T-helper 2 cell treated with Interferon-gamma antibody and Interleukin-4, amounts not matched to agents 100 ng/mL and 5 ng/mL, for 36 hours (primary cell): ENCODE measurements around the gene SYNE4. TPM values are rescaled to one million over a fixed set of nuclear protein-coding genes. Genes with fewer than 3 reads are reported as not detected.
"Not testable (repeated sequence)": the region's sequence is repeated elsewhere in the genome, so short reads cannot be mapped to it uniquely, and the experiment has no call there.

ENCODE experiments used
- intact Hi-C: fragments of 100-400 bp; cut with micrococcal nuclease; formaldehyde crosslinking; loops from one replicate; pipeline ENCODE4 v1.15.1; 2023
- total RNA-seq: library from RNA; stranded (reverse); gene quantifications from 2 replicates; pipeline ENCODE4 v1.2.3, GENCODE V29; 2022

SYNE4 gene
- total RNA-seq, 1 donor from 2014 or later = 2.6 TPM

GRCh38 chr19:35991731-35992450, 16.7 kb downstream of the SYNE4 start:
- intact Hi-C loops = no loop called here

GRCh38 chr19:35990771-35991730, 17.6 kb downstream of the SYNE4 start:
- intact Hi-C loops = no loop called here

DNA sequence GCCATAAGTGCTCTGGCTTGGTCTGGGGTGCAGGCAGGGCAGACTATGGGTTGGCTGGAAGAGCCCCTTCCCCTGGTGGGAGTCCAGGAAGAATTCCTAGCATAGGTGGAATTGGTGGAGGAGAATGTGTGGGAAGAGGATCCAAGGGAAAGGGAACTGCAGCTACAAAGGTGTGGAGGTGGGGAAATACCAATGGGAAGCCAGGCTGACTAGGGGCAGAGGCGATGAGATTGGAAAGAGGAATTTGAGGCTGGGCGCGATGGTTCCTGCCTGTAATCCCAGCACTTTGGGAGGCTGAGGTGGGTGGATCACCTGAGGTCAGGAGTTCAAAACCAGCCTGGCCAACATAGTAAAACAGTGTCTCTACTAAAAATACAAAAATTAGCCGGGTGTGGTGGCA, 18.5 kb downstream of the SYNE4 start:
- intact Hi-C loops = no loop called here

- intact Hi-C loops = no loop called here
Measured at GRCh38 chr19:35988824-35989223, 19.8 kb downstream of the SYNE4 start.

GRCh38 chr19:35987571-35987896, 21.1 kb downstream of the SYNE4 start:
- intact Hi-C loops = no loop called here

GRCh38 chr19:35986664-35987570, 21.7 kb downstream of the SYNE4 start:
- intact Hi-C loops = no loop called here

GRCh38 chr19:35986111-35986510, 22.5 kb downstream of the SYNE4 start:
- intact Hi-C loops = no loop called here

- intact Hi-C loops = no loop called here
Measured at GRCh38 chr19:35983177-35983576, 25.4 kb downstream of the SYNE4 start.

DNA sequence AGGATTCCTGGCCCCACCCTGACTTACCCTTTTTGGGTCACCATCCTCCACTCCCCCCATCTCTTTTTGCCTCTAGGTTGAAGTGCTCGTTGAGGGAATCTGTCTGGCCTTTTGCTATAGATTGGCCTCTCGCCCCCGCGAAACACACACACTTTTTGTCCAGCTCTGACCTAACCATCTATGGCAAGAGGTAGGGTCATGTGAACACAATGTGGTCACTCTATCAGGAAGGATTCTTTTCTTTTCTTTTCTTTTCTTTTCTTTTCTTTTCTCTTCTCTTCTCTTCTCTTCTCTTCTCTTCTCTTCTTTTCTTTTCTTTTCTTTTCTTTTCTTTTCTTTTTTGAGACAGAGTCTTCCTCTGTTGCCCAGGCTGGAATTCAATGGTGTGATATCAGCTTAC, 27.6 kb downstream of the SYNE4 start:
- intact Hi-C loops = not testable (repeated sequence)

DNA sequence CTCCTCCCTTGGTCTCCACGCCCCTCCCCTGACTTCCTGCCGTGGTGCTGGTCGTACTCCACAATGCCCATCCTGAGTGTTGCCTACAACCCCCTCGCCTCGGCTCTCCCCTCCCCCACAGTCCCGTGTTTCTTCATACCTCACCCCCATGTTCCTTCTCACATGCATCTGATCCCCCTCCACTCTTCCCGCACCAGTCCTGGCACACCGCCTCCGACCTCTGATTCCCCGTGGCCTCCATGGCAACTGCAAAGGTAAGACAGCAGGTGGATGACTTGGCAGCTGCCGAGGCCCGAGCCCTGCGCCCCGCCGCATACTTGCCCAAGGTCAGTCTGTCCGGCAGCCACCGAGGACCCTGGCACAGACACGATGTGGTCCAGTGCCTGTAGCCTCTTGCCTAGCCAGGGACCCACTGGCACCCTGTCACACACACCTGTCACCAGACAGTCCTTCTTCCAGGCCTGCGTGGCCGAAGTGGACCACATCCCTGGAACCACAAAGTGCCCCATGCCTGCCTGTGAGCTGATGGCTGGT, 29.7 kb downstream of the SYNE4 start:
- intact Hi-C loops = no loop called here

GRCh38 chr19:35978271-35978670, 30.3 kb downstream of the SYNE4 start:
- intact Hi-C loops = no loop called here

- intact Hi-C loops = no loop called here
Measured at GRCh38 chr19:35977446-35978222, 31.0 kb downstream of the SYNE4 start.

DNA sequence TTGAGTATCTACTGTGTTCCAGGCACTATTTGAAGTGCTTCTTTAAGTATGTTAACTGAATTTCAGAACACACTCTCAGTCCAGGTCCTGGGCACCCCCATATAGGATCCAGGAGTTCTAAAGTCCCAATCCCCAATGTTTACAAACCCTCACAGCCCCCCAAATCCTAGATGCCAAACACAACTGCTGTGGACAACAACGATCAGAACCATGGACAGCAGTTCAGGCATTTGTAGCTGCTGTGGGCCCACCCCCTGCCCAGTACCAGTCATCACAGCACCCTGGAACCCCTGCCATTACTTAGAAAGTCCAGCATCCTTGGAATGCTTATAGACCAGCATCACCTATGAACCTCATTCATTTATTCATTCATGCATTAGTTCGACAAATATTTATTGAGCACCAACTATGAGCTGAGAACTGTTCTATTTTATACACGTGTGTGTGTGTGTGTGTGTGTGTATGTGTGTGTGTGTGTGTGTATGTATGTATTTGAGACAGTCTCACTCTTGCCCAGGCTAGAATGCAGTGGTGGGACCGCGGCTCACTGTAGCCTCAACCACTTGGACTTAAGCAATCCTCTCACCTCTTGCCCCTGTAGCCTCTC, 32.9 kb downstream of the SYNE4 start:
- intact Hi-C loops = loop anchor here (1.0 kb wide), 1 partner anchor 12 kb away; no protein-coding TSS in a partner anchor

DNA sequence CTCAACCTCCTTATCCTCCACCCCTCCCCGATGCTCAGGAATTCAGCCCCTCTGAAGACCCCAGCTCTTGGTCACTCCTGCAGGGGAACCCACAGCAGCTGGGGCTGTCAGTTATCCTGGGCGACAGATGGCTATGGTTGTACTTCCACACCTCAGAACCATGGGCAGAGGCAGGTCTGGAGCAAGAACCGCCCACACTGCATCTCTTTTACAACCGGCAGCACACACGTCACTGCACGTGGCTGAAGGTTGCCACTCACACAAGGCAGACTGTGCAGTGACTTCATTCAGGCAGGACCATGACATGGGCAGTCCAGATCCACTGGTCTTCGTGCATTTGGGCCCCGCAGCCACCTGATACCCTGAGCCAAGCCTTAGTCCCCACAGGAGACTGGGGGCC, 35.1 kb downstream of the SYNE4 start:
- intact Hi-C loops = no loop called here

DNA sequence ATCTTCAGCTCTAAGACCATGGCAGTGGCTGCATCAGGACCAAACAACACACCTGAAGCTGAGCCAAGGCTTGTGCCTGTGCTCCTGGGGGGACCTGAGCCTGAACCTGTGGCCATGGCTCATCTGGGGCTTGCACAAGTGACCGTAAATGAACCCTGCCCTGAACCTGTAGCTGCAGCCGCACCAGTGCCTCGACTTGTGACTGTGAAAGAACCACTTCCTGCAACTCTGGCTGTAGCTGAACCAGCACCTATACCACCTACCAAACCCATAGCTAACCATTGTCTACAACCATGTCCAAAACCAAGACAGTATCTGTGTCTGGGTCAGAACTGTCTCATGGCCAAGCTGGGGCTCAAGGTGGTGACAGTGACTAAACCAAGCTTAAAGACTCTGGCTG, 41.8 kb downstream of the SYNE4 start:
- intact Hi-C loops = no loop called here

GRCh38 chr19:35963514-35963913, 45.1 kb downstream of the SYNE4 start:
- intact Hi-C loops = loop anchor here (1.0 kb wide), 1 partner anchor 12 kb away; no protein-coding TSS in a partner anchor

DNA sequence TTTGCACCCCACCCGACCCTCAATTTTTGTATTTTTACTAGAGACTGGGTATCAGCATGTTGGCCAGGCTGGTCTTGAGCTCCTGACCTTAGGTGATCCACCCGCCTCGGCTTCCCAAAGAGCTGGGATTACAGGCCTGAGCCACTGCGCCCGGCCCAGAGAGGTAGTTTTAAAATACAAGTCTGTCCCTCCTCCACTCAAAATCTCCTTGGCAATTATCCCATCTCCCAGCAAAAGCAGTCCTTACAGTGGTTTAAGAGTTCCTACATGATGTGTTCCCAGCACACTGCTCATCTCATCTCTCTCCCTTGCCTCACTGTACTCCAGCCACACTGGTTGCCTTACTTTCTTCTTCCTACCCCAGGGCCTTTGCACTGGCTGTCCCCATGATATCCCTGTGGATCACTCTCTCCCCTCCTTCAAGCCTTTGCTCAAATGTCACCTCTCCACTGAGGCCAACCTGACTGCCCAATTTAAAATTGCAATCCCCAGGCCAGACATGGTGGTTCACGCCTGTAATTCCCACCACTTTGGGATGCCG, 48.1 kb downstream of the SYNE4 start:
- intact Hi-C loops = no loop called here

GRCh38 chr19:35959968-35960320, 48.7 kb downstream of the SYNE4 start:
- intact Hi-C loops = no loop called here

- intact Hi-C loops = no loop called here
Measured at GRCh38 chr19:35959040-35959967, 49.3 kb downstream of the SYNE4 start.
